IPS-15b (cell line): ENCODE measurements around the gene CPED1.

ENCODE experiments used
- H3K27me3 ChIP-seq: one replicate; pipeline ENCODE4 v1.6.1; 2013; ENCODE audit warnings: low read length; ENCODE audit not compliant: control insufficient read depth, insufficient read depth
- H3K36me3 ChIP-seq: one replicate; pipeline ENCODE4 v1.6.1; 2013; ENCODE audit warnings: low read length; ENCODE audit not compliant: control insufficient read depth, insufficient read depth
- H3K4me1 ChIP-seq: one replicate; pipeline ENCODE4 v1.6.1; 2013; ENCODE audit warnings: mild to moderate bottlenecking, low read length; ENCODE audit not compliant: control insufficient read depth, insufficient read depth
- H3K4me3 ChIP-seq: one replicate; pipeline ENCODE4 v1.5.1; 2013; ENCODE audit warnings: low read depth, low read length
- H3K9ac ChIP-seq: one replicate; pipeline ENCODE4 v1.6.1; 2013; ENCODE audit warnings: low read depth, mild to moderate bottlenecking, low read length
- H3K9me3 ChIP-seq: one replicate; pipeline ENCODE4 v1.6.1; 2013; ENCODE audit warnings: mild to moderate bottlenecking, low read length; ENCODE audit not compliant: control insufficient read depth, insufficient read depth

The CPED1 gene

GRCh38 chr7:121099572-121099971 is 111.1 kb downstream of the CPED1 start:
- Histone ChIP-seq H3K4me1 (peaks cover 12% of the 10 kb centered on the region), H3K9ac (no peak overlapping the region), H3K27me3 (no peaks in the 10 kb centered on the region), H3K9me3 (no peaks in the 10 kb centered on the region), H3K36me3 (no peaks in the 10 kb centered on the region), H3K4me3 (no peak overlapping the region)

- peaks cover 12% of the 10 kb centered on the region for H3K4me1 ChIP-seq
- no peak overlapping the region for H3K4me3 ChIP-seq
- H3K9me3 ChIP-seq = no peaks in the 10 kb centered on the region
- H3K36me3 ChIP-seq = no peaks in the 10 kb centered on the region
- no peaks in the 10 kb centered on the region for H3K27me3 ChIP-seq
- H3K9ac ChIP-seq = no peak overlapping the region
Observed at GRCh38 chr7:121101083-121101482, 112.6 kb downstream of the CPED1 start.

DNA sequence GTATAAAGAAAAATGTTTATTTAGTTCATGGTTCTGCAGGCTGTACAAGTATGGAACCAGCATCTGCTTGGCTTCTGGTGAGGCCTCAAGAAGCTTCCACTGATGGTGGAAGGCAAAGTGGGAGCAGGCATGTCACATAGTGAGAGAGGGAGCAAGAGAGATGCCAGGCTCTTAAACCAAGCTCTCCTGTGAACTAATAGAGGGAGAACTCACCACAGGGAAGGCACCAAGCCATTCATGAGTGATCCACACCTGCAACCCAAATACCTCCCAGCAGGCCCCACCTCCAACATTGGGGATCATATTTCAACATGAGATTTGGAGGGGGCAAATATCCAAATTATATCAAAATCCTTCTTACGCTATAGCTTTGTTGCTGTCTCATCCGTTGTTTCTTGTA is 113.1 kb downstream of the CPED1 start:
- Histone ChIP-seq H3K4me1 (peaks cover 12% of the 10 kb centered on the region), H3K36me3 (no peaks in the 10 kb centered on the region), H3K27me3 (no peaks in the 10 kb centered on the region), H3K9me3 (no peaks in the 10 kb centered on the region), H3K9ac (no peak overlapping the region), H3K4me3 (no peak overlapping the region)

- H3K36me3 ChIP-seq = no peaks in the 10 kb centered on the region
- H3K4me1 ChIP-seq = peaks cover 12% of the 10 kb centered on the region
- H3K4me3 ChIP-seq = no peak overlapping the region
- no peaks in the 10 kb centered on the region for H3K9me3 ChIP-seq
- H3K9ac ChIP-seq = no peak overlapping the region
- no peaks in the 10 kb centered on the region for H3K27me3 ChIP-seq
Observed at GRCh38 chr7:121102619-121103018, 114.1 kb downstream of the CPED1 start.

- Histone ChIP-seq H3K9ac (no peak overlapping the region), H3K4me1 (peaks cover 12% of the 10 kb centered on the region)
Observed at GRCh38 chr7:121103086-121103485, 114.6 kb downstream of the CPED1 start.

GRCh38 chr7:121103579-121103978 is 115.1 kb downstream of the CPED1 start:
- no peaks in the 10 kb centered on the region for H3K9me3 ChIP-seq
- H3K4me3 ChIP-seq = no peak overlapping the region
- H3K4me1 ChIP-seq = peaks cover 12% of the 10 kb centered on the region
- no peaks in the 10 kb centered on the region for H3K36me3 ChIP-seq
- H3K9ac ChIP-seq = no peak overlapping the region
- H3K27me3 ChIP-seq = no peaks in the 10 kb centered on the region

More at GRCh38 chr7:121103086-121103485, 114.6 kb downstream of the CPED1 start:
- Histone ChIP-seq H3K4me3 (no peak overlapping the region), H3K36me3 (no peaks in the 10 kb centered on the region), H3K9me3 (no peaks in the 10 kb centered on the region), H3K27me3 (no peaks in the 10 kb centered on the region)

GRCh38 chr7:121105262-121105661 is 116.8 kb downstream of the CPED1 start:
- H3K4me1 ChIP-seq = peaks cover 12% of the 10 kb centered on the region
- H3K27me3 ChIP-seq = no peaks in the 10 kb centered on the region
- no peak overlapping the region for H3K9ac ChIP-seq
- no peaks in the 10 kb centered on the region for H3K9me3 ChIP-seq
- no peak overlapping the region for H3K4me3 ChIP-seq
- no peaks in the 10 kb centered on the region for H3K36me3 ChIP-seq

- Histone ChIP-seq H3K27me3 (no peaks in the 10 kb centered on the region), H3K9ac (no peak overlapping the region), H3K4me3 (no peak overlapping the region), H3K4me1 (peaks cover 2% of the 10 kb centered on the region), H3K9me3 (no peaks in the 10 kb centered on the region), H3K36me3 (no peaks in the 10 kb centered on the region)
Observed at GRCh38 chr7:121107923-121108498, 119.5 kb downstream of the CPED1 start.

DNA sequence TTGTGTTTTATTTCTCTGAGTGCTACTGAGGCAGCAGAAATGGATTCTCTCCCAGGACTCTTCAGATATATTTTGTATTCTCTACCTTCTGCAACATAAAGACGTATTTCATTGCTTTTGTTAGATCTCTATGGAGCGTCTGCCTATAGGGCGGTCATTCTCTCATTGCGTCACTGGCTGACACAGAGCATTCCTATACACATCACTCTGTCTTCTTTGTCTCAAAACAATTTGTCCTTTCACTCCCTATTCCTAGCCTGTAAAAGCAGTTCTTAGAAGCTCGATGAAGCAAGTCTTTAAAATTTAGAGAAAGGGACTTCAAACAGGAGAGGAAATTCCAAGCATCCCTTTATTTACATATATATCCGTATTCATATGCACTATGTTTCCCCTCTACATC is 120.6 kb downstream of the CPED1 start:
- H3K36me3 ChIP-seq = no peaks in the 10 kb centered on the region
- H3K9ac ChIP-seq = no peak overlapping the region
- H3K4me3 ChIP-seq = no peak overlapping the region
- H3K4me1 ChIP-seq = no peaks in the 10 kb centered on the region
- H3K27me3 ChIP-seq = no peaks in the 10 kb centered on the region
- no peaks in the 10 kb centered on the region for H3K9me3 ChIP-seq

- H3K36me3 ChIP-seq = no peaks in the 10 kb centered on the region
- no peaks in the 10 kb centered on the region for H3K4me1 ChIP-seq
- no peaks in the 10 kb centered on the region for H3K27me3 ChIP-seq
- no peak overlapping the region for H3K4me3 ChIP-seq
- H3K9ac ChIP-seq = no peak overlapping the region
- no peaks in the 10 kb centered on the region for H3K9me3 ChIP-seq
Observed at GRCh38 chr7:121113288-121113687, 124.8 kb downstream of the CPED1 start.

DNA sequence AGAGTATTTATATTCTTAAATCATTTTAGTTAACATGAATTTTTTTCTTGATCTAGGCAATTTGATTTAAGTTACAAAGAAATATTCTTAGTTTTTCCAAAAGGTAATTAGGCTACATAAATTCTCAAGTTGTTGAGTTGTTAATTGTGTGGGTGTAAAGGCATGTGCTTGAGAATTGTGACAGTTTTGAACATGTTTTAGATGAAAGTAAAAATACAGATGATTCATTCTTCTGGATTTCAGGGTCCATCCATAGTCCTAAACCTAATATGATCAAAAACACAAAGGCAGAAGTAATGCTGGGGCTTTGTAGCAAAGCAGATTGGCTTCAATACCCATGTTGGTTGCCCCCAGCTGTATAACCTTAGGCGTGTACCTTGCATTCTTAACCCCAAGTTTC is 127.9 kb downstream of the CPED1 start:
- H3K4me3 ChIP-seq = no peak overlapping the region
- H3K9ac ChIP-seq = no peak overlapping the region
- no peaks in the 10 kb centered on the region for H3K27me3 ChIP-seq
- H3K36me3 ChIP-seq = no peaks in the 10 kb centered on the region
- no peaks in the 10 kb centered on the region for H3K4me1 ChIP-seq
- no peaks in the 10 kb centered on the region for H3K9me3 ChIP-seq

DNA sequence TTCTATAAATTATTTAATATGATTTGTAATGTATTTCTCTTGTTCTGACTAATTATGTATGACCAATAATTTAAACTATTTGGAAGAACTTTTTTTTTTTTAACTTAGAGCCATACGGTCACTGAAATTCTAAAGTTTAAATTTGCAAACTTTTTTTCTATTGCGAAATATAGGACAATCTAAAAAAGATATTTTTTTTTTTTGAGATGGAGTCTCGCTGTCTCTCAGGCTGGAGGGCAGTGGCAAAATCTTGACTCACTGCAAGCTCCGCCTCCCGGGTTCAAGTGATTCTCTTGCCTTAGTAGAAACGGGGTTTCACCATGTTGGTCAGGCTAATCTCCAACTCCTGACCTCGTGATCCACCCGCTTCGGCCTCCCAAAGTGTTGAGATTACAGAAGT is 130.5 kb downstream of the CPED1 start:
- H3K36me3 ChIP-seq = no peaks in the 10 kb centered on the region
- H3K4me3 ChIP-seq = no peak overlapping the region
- H3K27me3 ChIP-seq = no peaks in the 10 kb centered on the region
- no peaks in the 10 kb centered on the region for H3K9me3 ChIP-seq
- H3K4me1 ChIP-seq = no peaks in the 10 kb centered on the region
- H3K9ac ChIP-seq = no peak overlapping the region
